Adipose tissue (tissue), 3 donors: ENCODE data around the gene RDH5. TPM values are rescaled to one million over a fixed set of nuclear protein-coding genes. Genes with fewer than 3 reads are reported as not detected.

Source experiments
- H3K27ac ChIP-seq: one replicate; pipeline ENCODE4 v1.5.1; 2013; ENCODE audit warnings: low read depth, low read length
- WGBS, 3 donors: extraction: QIAGEN DNeasy Blood & Tissue Kit; methylation state at CpG; one replicate each; pipeline ENCODE4 v1.1.7; 2013; 5-methylcytosine and 5-hydroxymethylcytosine counted together
- polyA plus RNA-seq, 3 donors: library from polyadenylated mRNA; stranded (reverse); fragments of 200-250 nt; gene quantifications; one replicate each; pipeline ENCODE4 v1.2.3, GENCODE V29; 2013
- donor health status: healthy with polysubstance abuse.
- donor health status: Bipolar disorder and iron deficiency.
- donor health status: healthy.

RDH5 gene
- polyA plus RNA-seq, 3 donors = 9.1 to 172 (median 48.9) TPM

- no peak overlapping the region for H3K27ac ChIP-seq
Measured at GRCh38 chr12:55762646-55763045, 42.5 kb downstream of the RDH5 start.

DNA sequence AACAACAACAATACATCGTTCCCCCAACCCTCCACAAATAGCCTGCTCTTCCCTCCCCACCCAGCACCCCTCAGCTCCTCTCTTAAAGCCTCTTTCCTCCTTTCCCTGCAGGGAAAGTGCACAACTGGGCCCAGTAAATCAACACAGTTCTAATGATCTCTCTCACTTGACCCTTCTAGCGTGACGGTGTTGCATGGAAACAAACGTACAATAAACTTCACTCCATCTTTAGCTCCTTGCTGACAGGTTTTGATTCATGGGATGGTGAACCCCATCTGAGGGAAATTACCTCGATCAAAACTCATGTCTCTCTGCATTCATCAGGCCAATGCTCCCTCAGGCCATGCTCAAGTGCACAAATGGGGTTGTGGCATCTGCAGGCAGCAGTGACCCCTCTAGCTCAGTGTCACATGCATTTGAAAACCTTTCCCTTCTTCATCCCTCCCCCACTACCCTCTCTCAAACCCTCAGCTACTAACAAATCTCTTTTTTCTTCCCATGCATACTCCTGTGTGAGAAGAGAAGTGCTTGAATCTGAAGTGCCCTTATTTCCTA lies 45.6 kb downstream of the RDH5 start:
- no peak overlapping the region for H3K27ac ChIP-seq
- WGBS, 3 donors = 72 to 83% (median 82%) methylated on average over 5 of the region's 5 CpGs

DNA sequence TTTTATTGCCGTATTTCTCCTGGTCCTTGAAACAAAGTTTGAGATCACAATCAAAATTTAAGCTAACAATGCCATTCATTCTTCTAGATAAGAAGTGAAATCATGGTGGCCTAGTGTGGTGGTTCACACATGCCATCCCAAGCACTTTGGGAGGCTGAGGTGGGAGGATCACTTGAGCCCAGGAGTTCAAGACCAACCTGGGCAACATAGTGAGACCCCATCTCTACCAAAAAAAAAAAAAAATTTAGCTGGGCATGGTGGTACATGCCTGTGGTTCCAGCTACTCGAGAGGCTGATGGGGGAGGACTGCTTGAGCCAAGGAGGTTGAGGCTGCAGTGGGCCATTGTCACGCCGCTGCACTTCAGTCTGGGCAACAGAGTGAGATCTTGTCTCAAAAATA lies 47.0 kb downstream of the RDH5 start:
- 90 to 99% (median 96%) methylated on average over 4 of the region's 4 CpGs for WGBS, 3 donors
- no peak overlapping the region for H3K27ac ChIP-seq

GRCh38 chr12:55771736-55772135 lies 51.5 kb downstream of the RDH5 start:
- H3K27ac ChIP-seq = no peak overlapping the region
- WGBS, 3 donors = 59 to 78% (median 77%) methylated on average over 6 of the region's 6 CpGs

Other genes starting within 250 kb of the RDH5 start
- not detected for gene OR6C68, start 228.0 kb upstream of the RDH5 start, polyA plus RNA-seq
- gene OR6C4, start 170.8 kb upstream of the RDH5 start, polyA plus RNA-seq = not detected
- gene OR2AP1, start 147.9 kb upstream of the RDH5 start, polyA plus RNA-seq = not detected
- not detected for gene OR10P1, start 83.5 kb upstream of the RDH5 start, polyA plus RNA-seq
- 100 to 1,000 TPM in 2 of 3 donors, 10 to 100 TPM in 1; 71.2 to 591 (median 227) TPM for gene ITGA7, start 12.5 kb upstream of the RDH5 start, polyA plus RNA-seq
- gene BLOC1S1, start 4.3 kb upstream of the RDH5 start, polyA plus RNA-seq = 100 to 1,000 TPM; 103 to 323 (median 288) TPM
- gene CD63, start 8.6 kb downstream of the RDH5 start, polyA plus RNA-seq = 1,000 to 10,000 TPM in 2 of 3 donors, 100 to 1,000 TPM in 1; 611 to 1,583 (median 1,331) TPM
- 10 to 100 TPM in 1 of 3 donors, 1 to 10 TPM in 2; 1.5 to 10.2 (median 2.2) TPM for gene GDF11, start 22.7 kb downstream of the RDH5 start, polyA plus RNA-seq
- gene SARNP, start 97.3 kb downstream of the RDH5 start, polyA plus RNA-seq = 10 to 100 TPM; 40.8 to 85.6 (median 65.7) TPM
- gene ORMDL2, start 97.6 kb downstream of the RDH5 start, polyA plus RNA-seq = 10 to 100 TPM; 18.8 to 63.0 (median 27.2) TPM
- 10 to 100 TPM; 10.6 to 17.5 (median 15.2) TPM for gene DNAJC14, start 109.2 kb downstream of the RDH5 start, polyA plus RNA-seq
- gene MMP19, start 122.5 kb downstream of the RDH5 start, polyA plus RNA-seq = 100 to 1,000 TPM in 1 of 3 donors, 10 to 100 TPM in 1, 1 to 10 TPM in 1; 4.4 to 100 (median 39.6) TPM
- gene PYM1, start 207.5 kb downstream of the RDH5 start, polyA plus RNA-seq = 10 to 100 TPM; 16.8 to 33.6 (median 26.2) TPM
- 10 to 100 TPM; 16.9 to 21.4 (median 17.4) TPM for gene DGKA, start 210.8 kb downstream of the RDH5 start, polyA plus RNA-seq
- gene PMEL, start 245.6 kb downstream of the RDH5 start, polyA plus RNA-seq = 1 to 10 TPM in 2 of 3 donors, under 1 TPM in 1; 0.42 to 2.9 (median 1.7) TPM
- 10 to 100 TPM in 2 of 3 donors, 1 to 10 TPM in 1; 9.2 to 20.8 (median 16.8) TPM for gene CDK2, start 246.4 kb downstream of the RDH5 start, polyA plus RNA-seq